T-cell (primary cell): ENCODE measurements around the gene ADCY5. TPM values are rescaled to one million over a fixed set of nuclear protein-coding genes. Genes with fewer than 3 reads are reported as not detected.

Experiments used
- ATAC-seq, 4 experiments: fragments of 200-7000 bp in 3 of 4; fragments of 150-1000 bp in 1 of 4; cut with Tn5 transposase; replicated peaks in 1 of 4; 1 replicate in 3 of 4; 2 replicates in 1 of 4; pipeline ENCODE4 v1.10.0; 2021; ENCODE audit warnings: moderate library complexity in 3 of 4, mild to moderate bottlenecking in 2 of 4, moderate number of reproducible peaks in 1 of 4
- CTCF ChIA-PET, 2 donors: fragments of 300-600 bp; sonication (Branson Sonifier 250); formaldehyde crosslinking; loops; one replicate each; lab custom pipeline; 2022; ENCODE audit warnings: antibody characterized with exemption in 2 of 2; lab: Charles Lee
- POLR2A ChIA-PET, 2 donors: fragments of 300-600 bp; sonication (Branson Sonifier 250); formaldehyde crosslinking; loops; one replicate each; lab custom pipeline; 2022; ENCODE audit warnings: antibody characterized with exemption in 2 of 2; lab: Charles Lee
- DNase-seq, 35 experiments: peaks; one replicate each; pipeline versions ENCODE4 v3.0.0 to v3.0.0-alpha.2; 2013 to 2023
- H3K27ac ChIP-seq: one replicate; pipeline ENCODE4 v1.5.1; 2013; ENCODE audit warnings: low read length
- H3K27me3 ChIP-seq, 2 experiments: replicated peaks in 1 of 2; 1 replicate in 1 of 2; 2 replicates in 1 of 2; pipeline versions ENCODE4 v1.6.1 to v1.7.0; 2013; ENCODE audit warnings: low read length in 1 of 2, mixed read lengths in 1 of 2; ENCODE audit not compliant: control insufficient read depth in 2 of 2, insufficient read depth in 2 of 2; ENCODE audit errors: extremely low read depth in 1 of 2
- H3K36me3 ChIP-seq, 2 donors: 1 replicate in 1 of 2; 2 replicates in 1 of 2; pipeline versions ENCODE4 v1.6.1 to v1.7.0; 2013; ENCODE audit warnings: low read length in 1 of 2; ENCODE audit not compliant: control insufficient read depth in 2 of 2, insufficient read depth in 1 of 2; ENCODE audit errors: extremely low read depth in 1 of 2
- H3K4me1 ChIP-seq, 2 experiments: 1 replicate in 1 of 2; 2 replicates in 1 of 2; pipeline versions ENCODE4 v1.6.1 to v1.7.0; 2013; ENCODE audit warnings: low read length in 2 of 2, mixed read lengths in 1 of 2; ENCODE audit not compliant: insufficient read depth in 2 of 2, control insufficient read depth in 1 of 2; ENCODE audit errors: extremely low read depth in 1 of 2
- H3K4me3 ChIP-seq, 2 donors: 1 replicate in 1 of 2; 2 replicates in 1 of 2; pipeline versions ENCODE4 v1.5.1 to v1.7.0; 2013; ENCODE audit warnings: mild to moderate bottlenecking in 2 of 2, low read length in 1 of 2, moderate library complexity in 1 of 2; ENCODE audit not compliant: control insufficient read depth in 1 of 2; ENCODE audit errors: extremely low read depth in 1 of 2
- H3K9me3 ChIP-seq: 2 replicates; pipeline ENCODE4 v1.7.0; 2013
- H3K27ac Mint-ChIP-seq, 2 donors: one replicate each; pipeline ENCODE4 v1.8.0; 2020 to 2021; ENCODE audit warnings: mild to moderate bottlenecking in 2 of 2, mixed read lengths in 2 of 2
- H3K27me3 Mint-ChIP-seq, 2 donors: one replicate each; pipeline ENCODE4 v1.8.0; 2021 to 2022; ENCODE audit warnings: mixed read lengths in 2 of 2
- H3K36me3 Mint-ChIP-seq: one replicate; pipeline ENCODE4 v1.8.0; 2021; ENCODE audit warnings: mixed read lengths
- H3K4me1 Mint-ChIP-seq, 3 donors: one replicate each; pipeline ENCODE4 v1.8.0; 2020 to 2022; ENCODE audit warnings: mixed read lengths in 3 of 3, mild to moderate bottlenecking in 1 of 3
- H3K4me3 Mint-ChIP-seq, 3 donors: one replicate each; pipeline ENCODE4 v1.8.0; 2020 to 2022; ENCODE audit warnings: mild to moderate bottlenecking in 3 of 3, mixed read lengths in 3 of 3, moderate library complexity in 3 of 3
- H3K9me3 Mint-ChIP-seq, 3 donors: one replicate each; pipeline ENCODE4 v1.8.0; 2020 to 2022; ENCODE audit warnings: mixed read lengths in 3 of 3
- WGBS: methylation state at CpG from one replicate; pipeline ENCODE4 v1.1.5; 2013; ENCODE audit warnings: missing lambda C conversion rate; ENCODE audit not compliant: insufficient coverage; 5-methylcytosine and 5-hydroxymethylcytosine counted together
- total RNA-seq, 35 experiments: library from RNA in 6 of 35; stranded (reverse) in 6 of 35; fragments of 120-200 nt in 1 of 35; gene quantifications; one replicate each; pipeline versions ENCODE4 v1.2.1 to v1.2.4 and lab custom pipeline; 2013 to 2026

ADCY5 gene
- total RNA-seq, 5 donors from 2014 or later (not counting 1 experiment from before 2014, with no cell fraction given) = 0.23 TPM; not detected in 4

GRCh38 chr3:123263941-123264340, 184.9 kb downstream of the ADCY5 start:
- no peak overlapping the region for H3K4me3 Mint-ChIP-seq
- peaks cover 0 to 5% (median 0%) of the 10 kb centered on the region in 3 donors for H3K9me3 Mint-ChIP-seq
- ChIA-PET POLR2A (interaction anchor here in 1 of 2 donors (0.6 to 0.7 kb wide), 2 partner anchors 700 to 960 kb away, joined by 3 to 5 read pairs; partner anchors contain the start of genes DTX3L and PARP9), CTCF (interaction anchor here (0.7 to 0.8 kb wide), 2 partner anchors 20 to 1162 kb away, joined by 3 read pairs; no protein-coding TSS in a partner anchor)
- Histone ChIP-seq H3K9me3 (no peaks in the 10 kb centered on the region), H3K4me3 (no peak overlapping the region), H3K36me3 (peaks cover 0 to 18% of the 10 kb centered on the region in 2 donors), H3K27ac (no peak overlapping the region), H3K27me3 (no peaks in the 10 kb centered on the region), H3K4me1 (no peaks in the 10 kb centered on the region)
- no peaks in the 10 kb centered on the region for H3K27me3 Mint-ChIP-seq
- WGBS = no CpG with 5 or more reads among the region's 2 CpGs
- H3K36me3 Mint-ChIP-seq = peaks cover 59% of the 10 kb centered on the region
- H3K4me1 Mint-ChIP-seq = no peaks in the 10 kb centered on the region
- ATAC-seq = no peak
- no peak for DNase-seq
- H3K27ac Mint-ChIP-seq = no peak overlapping the region

- no peaks in the 10 kb centered on the region for H3K27me3 Mint-ChIP-seq
- H3K27ac ChIP-seq = no peak overlapping the region
- no peaks in the 10 kb centered on the region for H3K27me3 ChIP-seq
- no peaks in the 10 kb centered on the region for H3K4me1 ChIP-seq
- peaks cover 0 to 14% of the 10 kb centered on the region in 2 donors for H3K36me3 ChIP-seq
- peaks cover 0 to 5% (median 0%) of the 10 kb centered on the region in 3 donors for H3K9me3 Mint-ChIP-seq
- H3K4me3 Mint-ChIP-seq = no peak overlapping the region
- peaks cover 58% of the 10 kb centered on the region for H3K36me3 Mint-ChIP-seq
- H3K9me3 ChIP-seq = no peaks in the 10 kb centered on the region
- ChIA-PET POLR2A (no interaction called here), CTCF (no interaction called here)
- peaks cover 0 to 2% (median 0%) of the 10 kb centered on the region in 3 donors for H3K4me1 Mint-ChIP-seq
- ATAC-seq (no peak), DNase-seq (no peak)
- WGBS = 92% methylated on average over 3 of the region's 5 CpGs
- no peak overlapping the region for H3K27ac Mint-ChIP-seq
- H3K4me3 ChIP-seq = no peak overlapping the region
Observed at GRCh38 chr3:123262868-123263267, 186.0 kb downstream of the ADCY5 start.

- H3K9me3 ChIP-seq = no peaks in the 10 kb centered on the region
- H3K4me1 Mint-ChIP-seq = peaks cover 0 to 2% (median 0%) of the 10 kb centered on the region in 3 donors
- POLR2A ChIA-PET = no interaction called here
- H3K4me1 ChIP-seq = no peaks in the 10 kb centered on the region
- H3K27ac ChIP-seq = no peak overlapping the region
- DNase-seq (no peak), ATAC-seq (no peak)
- no peak overlapping the region for H3K27ac Mint-ChIP-seq
- no peaks in the 10 kb centered on the region for H3K27me3 ChIP-seq
- H3K27me3 Mint-ChIP-seq = no peaks in the 10 kb centered on the region
- WGBS = 100% methylated on average over 2 of the region's 2 CpGs
- CTCF ChIA-PET = no interaction called here
- H3K36me3 ChIP-seq = peaks cover 0 to 14% of the 10 kb centered on the region in 2 donors
- peaks cover 0 to 5% (median 0%) of the 10 kb centered on the region in 3 donors for H3K9me3 Mint-ChIP-seq
- no peak overlapping the region for H3K4me3 Mint-ChIP-seq
- peaks cover 52% of the 10 kb centered on the region for H3K36me3 Mint-ChIP-seq
- H3K4me3 ChIP-seq = no peak overlapping the region
Observed at GRCh38 chr3:123262226-123262625, 186.7 kb downstream of the ADCY5 start.

GRCh38 chr3:123261666-123262065, 187.2 kb downstream of the ADCY5 start:
- Histone ChIP-seq H3K36me3 (peaks cover 0 to 14% of the 10 kb centered on the region in 2 donors), H3K4me1 (no peaks in the 10 kb centered on the region), H3K27me3 (no peaks in the 10 kb centered on the region), H3K9me3 (no peaks in the 10 kb centered on the region), H3K27ac (no peak overlapping the region), H3K4me3 (no peak overlapping the region)
- Mint-ChIP-seq H3K4me1 (peaks cover 0 to 2% (median 0%) of the 10 kb centered on the region in 3 donors), H3K27me3 (no peaks in the 10 kb centered on the region), H3K36me3 (peaks cover 46% of the 10 kb centered on the region), H3K4me3 (no peak overlapping the region), H3K9me3 (peaks cover 0 to 5% (median 0%) of the 10 kb centered on the region in 3 donors), H3K27ac (no peak overlapping the region)
- DNase-seq (no peak), ATAC-seq (no peak)
- WGBS = no CpG with 5 or more reads among the region's 3 CpGs
- POLR2A ChIA-PET = no interaction called here
- CTCF ChIA-PET = no interaction called here

- H3K27ac Mint-ChIP-seq = no peak overlapping the region
- no peaks in the 10 kb centered on the region for H3K9me3 ChIP-seq
- H3K4me1 ChIP-seq = no peaks in the 10 kb centered on the region
- ATAC-seq (peak in 1 of 4 experiments; percentile 52), DNase-seq (peak in 1 of 35 experiments; percentile 47)
- WGBS = no CpG with 5 or more reads among the region's 3 CpGs
- no peak overlapping the region for H3K27ac ChIP-seq
- ChIA-PET POLR2A (no interaction called here), CTCF (interaction anchor here in 1 of 2 donors (0.7 kb wide), 1 partner anchor 16 kb away, joined by 3 read pairs; no protein-coding TSS in a partner anchor)
- no peak overlapping the region for H3K4me3 Mint-ChIP-seq
- peaks cover 0 to 2% (median 0%) of the 10 kb centered on the region in 3 donors for H3K4me1 Mint-ChIP-seq
- H3K9me3 Mint-ChIP-seq = no peaks in the 10 kb centered on the region
- H3K27me3 ChIP-seq = no peaks in the 10 kb centered on the region
- H3K36me3 Mint-ChIP-seq = peaks cover 27% of the 10 kb centered on the region
- H3K27me3 Mint-ChIP-seq = no peaks in the 10 kb centered on the region
- peaks cover 0 to 10% of the 10 kb centered on the region in 2 donors for H3K36me3 ChIP-seq
- H3K4me3 ChIP-seq = no peak overlapping the region
Observed at GRCh38 chr3:123258811-123259420, 190.0 kb downstream of the ADCY5 start.

GRCh38 chr3:123258359-123258758, 190.5 kb downstream of the ADCY5 start:
- DNase-seq (no peak), ATAC-seq (no peak)
- H3K27ac Mint-ChIP-seq = no peak overlapping the region
- POLR2A ChIA-PET = no interaction called here
- CTCF ChIA-PET = no interaction called here
- Histone ChIP-seq H3K4me3 (no peak overlapping the region), H3K27ac (no peak overlapping the region), H3K36me3 (peaks cover 0 to 9% of the 10 kb centered on the region in 2 donors), H3K9me3 (no peaks in the 10 kb centered on the region), H3K27me3 (no peaks in the 10 kb centered on the region), H3K4me1 (no peaks in the 10 kb centered on the region)
- peaks cover 0 to 2% (median 0%) of the 10 kb centered on the region in 3 donors for H3K4me1 Mint-ChIP-seq
- H3K4me3 Mint-ChIP-seq = no peak overlapping the region
- H3K36me3 Mint-ChIP-seq = peaks cover 22% of the 10 kb centered on the region
- no peaks in the 10 kb centered on the region for H3K9me3 Mint-ChIP-seq
- H3K27me3 Mint-ChIP-seq = no peaks in the 10 kb centered on the region
